Fibroblast of skin of right quadriceps (primary cell): Measurements from ENCODE around the gene PCARE.
A peak's percentile ranks its signal among the peaks of the same experiment; 100 is the strongest.

Source experiments
- DNase-seq: peaks from one replicate; pipeline ENCODE4 v3.0.0-alpha.2; 2013

PCARE gene

GRCh38 chr2:29062371-29062770 is 12.0 kb downstream of the PCARE start:
- no peak for DNase-seq

GRCh38 chr2:29061616-29062015 is 12.7 kb downstream of the PCARE start:
- DNase-seq, result no peak

- DNase-seq, result no peak
Observed at GRCh38 chr2:29061176-29061575, 13.1 kb downstream of the PCARE start.

GRCh38 chr2:29060441-29060840 is 13.9 kb downstream of the PCARE start:
- DNase-seq, result no peak

- no peak for DNase-seq
Observed at GRCh38 chr2:29059624-29060023, 14.7 kb downstream of the PCARE start.

GRCh38 chr2:29057006-29057405 is 17.3 kb downstream of the PCARE start:
- DNase-seq, result no peak

- DNase-seq, result no peak
Observed at GRCh38 chr2:29056452-29056851, 17.9 kb downstream of the PCARE start.

GRCh38 chr2:29055601-29056000 is 18.7 kb downstream of the PCARE start:
- no peak for DNase-seq

- no peak for DNase-seq
Observed at GRCh38 chr2:29054430-29054829, 19.9 kb downstream of the PCARE start.

- no peak for DNase-seq
Observed at GRCh38 chr2:29053670-29054400, 20.5 kb downstream of the PCARE start.

- no peak for DNase-seq
Observed at GRCh38 chr2:29053223-29053622, 21.1 kb downstream of the PCARE start.

GRCh38 chr2:29052807-29053206 is 21.5 kb downstream of the PCARE start:
- DNase-seq, result no peak

- DNase-seq, result no peak
Observed at GRCh38 chr2:29051730-29052129, 22.6 kb downstream of the PCARE start.

- no peak for DNase-seq
Observed at GRCh38 chr2:29050591-29050990, 23.7 kb downstream of the PCARE start.

- no peak for DNase-seq
Observed at GRCh38 chr2:29047083-29047845, 27.1 kb downstream of the PCARE start.

GRCh38 chr2:29046321-29046720 is 28.0 kb downstream of the PCARE start:
- DNase-seq, result no peak

GRCh38 chr2:29044459-29044858 is 29.9 kb downstream of the PCARE start:
- no peak for DNase-seq

- DNase-seq, result peak; percentile 28
Observed at GRCh38 chr2:29042561-29043075, 31.7 kb downstream of the PCARE start.

GRCh38 chr2:29041161-29041660 is 33.1 kb downstream of the PCARE start:
- DNase-seq, result no peak

GRCh38 chr2:29040552-29040951 is 33.8 kb downstream of the PCARE start:
- no peak for DNase-seq

- DNase-seq, result no peak
Observed at GRCh38 chr2:29039718-29040480, 34.4 kb downstream of the PCARE start.

- no peak for DNase-seq
Observed at GRCh38 chr2:29035016-29035745, 39.1 kb downstream of the PCARE start.

- no peak for DNase-seq
Observed at GRCh38 chr2:29033656-29034055, 40.7 kb downstream of the PCARE start.
